Right hindlimb (tissue), 1 donor: ENCODE data around the gene ASAP2.
A peak's percentile ranks its signal among the peaks of the same experiment; 100 is the strongest.

Experiments used
- DNase-seq: peaks from one replicate; pipeline ENCODE4 v3.0.0-alpha.2; 2018

Gene ASAP2

GRCh38 chr2:9359463-9359862 is 152.9 kb downstream of the ASAP2 start:
- no peak for DNase-seq

GRCh38 chr2:9360110-9360509 is 153.5 kb downstream of the ASAP2 start:
- no peak for DNase-seq

GRCh38 chr2:9360701-9361100 is 154.1 kb downstream of the ASAP2 start:
- no peak for DNase-seq

GRCh38 chr2:9364373-9364772 is 157.8 kb downstream of the ASAP2 start:
- DNase-seq: no peak

- no peak for DNase-seq
Observed at GRCh38 chr2:9364791-9365497, 158.3 kb downstream of the ASAP2 start.

- DNase-seq: no peak
Observed at GRCh38 chr2:9365498-9366019, 158.9 kb downstream of the ASAP2 start.

GRCh38 chr2:9366026-9366425 is 159.4 kb downstream of the ASAP2 start:
- DNase-seq: no peak

GRCh38 chr2:9370746-9371145 is 164.1 kb downstream of the ASAP2 start:
- no peak for DNase-seq

GRCh38 chr2:9373047-9373446 is 166.4 kb downstream of the ASAP2 start:
- no peak for DNase-seq

GRCh38 chr2:9373476-9373875 is 166.9 kb downstream of the ASAP2 start:
- DNase-seq: no peak

GRCh38 chr2:9374071-9374730 is 167.6 kb downstream of the ASAP2 start:
- DNase-seq: no peak

- no peak for DNase-seq
Observed at GRCh38 chr2:9375857-9376428, 169.3 kb downstream of the ASAP2 start.

- no peak for DNase-seq
Observed at GRCh38 chr2:9377461-9378097, 171.0 kb downstream of the ASAP2 start.

- DNase-seq: peak; percentile 45
Observed at GRCh38 chr2:9378433-9379390, 172.1 kb downstream of the ASAP2 start.

- DNase-seq: no peak
Observed at GRCh38 chr2:9379391-9379755, 172.8 kb downstream of the ASAP2 start.

- no peak for DNase-seq
Observed at GRCh38 chr2:9380702-9381628, 174.4 kb downstream of the ASAP2 start.

GRCh38 chr2:9382604-9383235 is 176.1 kb downstream of the ASAP2 start:
- no peak for DNase-seq

GRCh38 chr2:9384521-9384920 is 177.9 kb downstream of the ASAP2 start:
- no peak for DNase-seq

GRCh38 chr2:9385841-9386240 is 179.2 kb downstream of the ASAP2 start:
- DNase-seq: no peak

GRCh38 chr2:9388199-9388681 is 181.6 kb downstream of the ASAP2 start:
- DNase-seq: no peak
